ENCODE measurements around the gene VASH2.

DNA sequence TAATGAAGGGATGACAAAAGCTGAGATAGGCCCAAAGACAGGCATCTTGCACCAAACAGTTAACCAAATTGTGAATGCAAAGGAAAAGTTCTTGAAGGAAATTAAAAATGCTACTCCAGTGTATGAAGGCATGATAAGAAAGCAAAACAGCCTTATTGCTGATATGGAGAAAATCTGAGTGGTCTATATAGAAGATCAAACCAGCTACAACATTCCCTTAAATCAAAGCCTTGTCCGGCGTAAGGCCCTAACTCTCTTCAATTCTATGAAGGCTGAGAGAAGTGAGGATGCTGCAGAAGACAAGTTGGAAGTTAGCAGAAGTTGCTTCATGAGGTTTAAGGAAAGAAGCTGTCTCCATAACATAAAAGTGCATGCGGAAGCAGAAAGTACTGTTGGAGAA, 69.7 kb downstream of the VASH2 start:
- TF ChIP-seq, protein P1, sequence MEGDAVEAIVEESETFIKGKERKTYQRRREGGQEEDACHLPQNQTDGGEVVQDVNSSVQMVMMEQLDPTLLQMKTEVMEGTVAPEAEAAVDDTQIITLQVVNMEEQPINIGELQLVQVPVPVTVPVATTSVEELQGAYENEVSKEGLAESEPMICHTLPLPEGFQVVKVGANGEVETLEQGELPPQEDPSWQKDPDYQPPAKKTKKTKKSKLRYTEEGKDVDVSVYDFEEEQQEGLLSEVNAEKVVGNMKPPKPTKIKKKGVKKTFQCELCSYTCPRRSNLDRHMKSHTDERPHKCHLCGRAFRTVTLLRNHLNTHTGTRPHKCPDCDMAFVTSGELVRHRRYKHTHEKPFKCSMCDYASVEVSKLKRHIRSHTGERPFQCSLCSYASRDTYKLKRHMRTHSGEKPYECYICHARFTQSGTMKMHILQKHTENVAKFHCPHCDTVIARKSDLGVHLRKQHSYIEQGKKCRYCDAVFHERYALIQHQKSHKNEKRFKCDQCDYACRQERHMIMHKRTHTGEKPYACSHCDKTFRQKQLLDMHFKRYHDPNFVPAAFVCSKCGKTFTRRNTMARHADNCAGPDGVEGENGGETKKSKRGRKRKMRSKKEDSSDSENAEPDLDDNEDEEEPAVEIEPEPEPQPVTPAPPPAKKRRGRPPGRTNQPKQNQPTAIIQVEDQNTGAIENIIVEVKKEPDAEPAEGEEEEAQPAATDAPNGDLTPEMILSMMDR (conservative IDR thresholded peaks at IDR 0.05; ENCODE audit: low read depth, low read length), result no peak
- no peak for TF ChIP-seq POLR2A (IDR thresholded peaks at IDR 0.05; ENCODE audit: low read depth, low read length)
